ENCODE data around the gene OXGR1. TPM values are rescaled to one million over a fixed set of nuclear protein-coding genes. Genes with fewer than 3 reads are reported as not detected.
A peak's percentile ranks its signal among the peaks of the same experiment; 100 is the strongest.

OXGR1 gene
- total and polyA plus RNA-seq, 8 donors = 0.37 to 0.50 TPM; not detected in 6

DNA sequence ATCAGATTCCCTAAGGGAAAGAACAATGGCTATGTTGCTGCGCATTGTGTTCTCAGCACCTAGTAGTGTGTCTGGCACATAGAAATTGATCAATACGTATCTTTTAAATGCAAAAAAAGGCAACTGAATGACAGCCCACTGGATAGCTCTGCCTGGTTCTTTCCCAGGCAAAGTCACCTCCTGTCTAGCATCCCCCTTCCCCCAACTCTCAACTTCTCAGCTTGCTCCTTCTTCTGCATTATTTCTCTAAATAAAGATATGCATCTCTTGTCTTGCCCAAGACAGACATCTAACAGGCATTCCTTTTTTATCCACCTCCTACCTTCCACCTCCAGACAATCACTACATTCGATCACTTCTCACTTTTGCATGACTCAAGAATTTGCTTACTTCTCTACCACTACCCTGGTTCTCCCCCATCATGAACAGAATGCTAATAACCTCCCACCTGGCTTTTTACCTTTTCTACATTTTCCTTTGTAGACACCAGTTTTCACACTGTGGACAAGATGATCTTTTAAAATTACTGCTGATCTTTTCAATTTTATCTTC lies 26.5 kb upstream of the OXGR1 start:
- H3K27me3 ChIP-seq = peaks cover 0 to 9% (median 0%) of the 10 kb centered on the region in 3 donors
- intact Hi-C loops (cut with DNase I; ENCODE audit: low total_unique reads) = no loop called here
- DNase-seq = no peak
- H3K27ac ChIP-seq = no peak overlapping the region
- no peak for TF ChIP-seq POLR2AphosphoS5 (IDR thresholded peaks at IDR 0.05)
- TF ChIP-seq EP300 (IDR thresholded peaks at IDR 0.05) = no peak
- no peak for TF ChIP-seq CTCF (IDR thresholded peaks at IDR 0.05)
- no peak for TF ChIP-seq POLR2A (IDR thresholded peaks at IDR 0.05)
- no peaks in the 10 kb centered on the region for H3K9me3 ChIP-seq
- peaks cover 0 to 14% (median 6%) of the 10 kb centered on the region in 4 donors for H3K4me1 ChIP-seq
- H3K36me3 ChIP-seq = no peaks in the 10 kb centered on the region
- no peak overlapping the region for H3K4me3 ChIP-seq
- 72 to 82% (median 78%) methylated on average over 3 of the region's 3 CpGs for WGBS, 5 donors

DNA sequence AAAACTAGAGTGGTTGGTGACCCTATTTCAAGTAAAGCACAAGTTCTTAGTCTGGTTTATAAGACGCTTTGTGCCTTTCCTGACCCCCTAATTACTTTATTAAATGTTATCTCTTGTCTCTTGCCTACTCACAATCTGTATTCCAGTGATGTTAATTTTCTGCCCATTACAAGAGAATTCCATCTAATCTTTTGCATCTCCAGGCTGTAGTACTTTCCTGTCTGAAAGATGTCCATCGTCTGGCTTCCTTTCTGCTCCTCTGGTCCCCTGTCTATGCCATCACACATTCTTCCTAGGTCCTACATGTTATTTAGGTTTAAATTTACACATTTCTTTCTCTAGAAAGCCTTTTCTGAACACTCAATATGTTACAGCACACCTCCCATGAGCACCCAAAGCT lies 25.9 kb upstream of the OXGR1 start:
- intact Hi-C loops (cut with DNase I; ENCODE audit: low total_unique reads) = no loop called here
- no peaks in the 10 kb centered on the region for H3K36me3 ChIP-seq
- H3K4me3 ChIP-seq = no peak overlapping the region
- no peak for TF ChIP-seq CTCF (IDR thresholded peaks at IDR 0.05)
- no peak for TF ChIP-seq POLR2A (IDR thresholded peaks at IDR 0.05)
- no peak for TF ChIP-seq POLR2AphosphoS5 (IDR thresholded peaks at IDR 0.05)
- TF ChIP-seq EP300 (IDR thresholded peaks at IDR 0.05) = no peak
- H3K4me1 ChIP-seq = peaks cover 0 to 14% (median 6%) of the 10 kb centered on the region in 4 donors
- H3K27me3 ChIP-seq = peaks cover 0 to 9% (median 0%) of the 10 kb centered on the region in 3 donors
- DNase-seq = no peak
- WGBS, 5 donors = 78 to 89% (median 85%) methylated on average over 2 of the region's 2 CpGs
- H3K9me3 ChIP-seq = no peaks in the 10 kb centered on the region
- no peak overlapping the region for H3K27ac ChIP-seq

GRCh38 chr13:97019236-97019635 lies 25.0 kb upstream of the OXGR1 start:
- WGBS, 5 donors = 68 to 94% (median 85%) methylated on average over 1 of the region's 1 CpG
- TF ChIP-seq POLR2A (IDR thresholded peaks at IDR 0.05) (no peak), EP300 (IDR thresholded peaks at IDR 0.05) (no peak), POLR2AphosphoS5 (IDR thresholded peaks at IDR 0.05) (no peak), CTCF (IDR thresholded peaks at IDR 0.05) (no peak)

DNA sequence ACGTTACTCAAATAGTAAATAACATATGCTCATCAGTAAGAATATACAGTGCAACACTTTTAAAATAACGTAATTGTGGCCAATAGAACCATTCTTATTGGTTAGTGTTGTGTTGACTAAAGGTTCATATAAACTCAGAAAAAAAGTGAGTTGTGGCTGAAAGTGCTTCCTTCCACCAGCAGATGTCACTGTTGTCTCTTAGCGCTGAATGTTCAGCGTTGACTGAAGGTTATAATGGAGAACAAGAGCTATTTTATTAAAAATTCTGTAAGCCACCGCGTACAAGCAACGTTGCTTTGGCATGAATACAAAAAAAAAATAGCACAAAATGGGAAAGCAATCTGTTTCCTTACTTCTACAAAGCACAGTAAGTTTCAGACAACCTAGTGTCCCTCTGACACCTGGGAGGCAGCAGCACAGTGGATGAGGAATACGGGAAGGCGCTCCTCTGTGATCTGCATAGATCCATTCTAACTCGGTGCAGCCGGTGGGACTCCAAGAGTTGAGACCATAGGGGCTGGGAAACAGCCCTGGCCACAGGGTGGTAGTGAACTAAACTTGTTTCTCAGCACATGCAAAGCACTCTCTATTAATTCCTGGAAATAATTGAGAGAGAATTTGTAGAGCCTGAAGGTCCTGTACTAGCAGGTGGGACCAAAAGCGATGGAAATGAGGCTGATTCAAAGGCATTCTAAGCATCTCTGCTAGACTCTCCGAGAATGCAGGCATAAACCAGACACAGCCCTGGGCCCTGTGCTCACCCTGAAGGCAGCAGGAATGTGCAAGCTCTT lies 23.9 kb upstream of the OXGR1 start:
- intact Hi-C loops (cut with DNase I; ENCODE audit: low total_unique reads) = no loop called here
- H3K4me3 ChIP-seq = no peak overlapping the region
- peaks cover 0 to 14% (median 6%) of the 10 kb centered on the region in 4 donors for H3K4me1 ChIP-seq
- DNase-seq = peak in 1 of 2 donors; percentile 83
- H3K9me3 ChIP-seq = no peaks in the 10 kb centered on the region
- H3K36me3 ChIP-seq = no peaks in the 10 kb centered on the region
- H3K27me3 ChIP-seq = peaks cover 0 to 9% (median 0%) of the 10 kb centered on the region in 3 donors
- 24 to 30% (median 28%) methylated on average over 13 of the region's 13 CpGs for WGBS, 5 donors
- no peak for TF ChIP-seq EP300 (IDR thresholded peaks at IDR 0.05)
- TF ChIP-seq CTCF (IDR thresholded peaks at IDR 0.05) = peak in 5 of 7 experiments; percentile 45 to 83 (median 79)
- TF ChIP-seq POLR2AphosphoS5 (IDR thresholded peaks at IDR 0.05) = no peak
- no peak for TF ChIP-seq POLR2A (IDR thresholded peaks at IDR 0.05)
- H3K27ac ChIP-seq = no peak overlapping the region

More at GRCh38 chr13:97019236-97019635, 25.0 kb upstream of the OXGR1 start:
- Histone ChIP-seq H3K27ac (no peak overlapping the region), H3K36me3 (no peaks in the 10 kb centered on the region), H3K9me3 (no peaks in the 10 kb centered on the region), H3K27me3 (peaks cover 0 to 9% (median 0%) of the 10 kb centered on the region in 3 donors), H3K4me1 (peaks cover 0 to 14% (median 6%) of the 10 kb centered on the region in 4 donors), H3K4me3 (no peak overlapping the region)
- intact Hi-C loops (cut with DNase I; ENCODE audit: low total_unique reads) = no loop called here
- DNase-seq = no peak

All from stomach (tissue), 9 donors.